Astrocyte (in vitro differentiated cells and primary cell): ENCODE data around the gene TMEM127. TPM values are rescaled to one million over a fixed set of nuclear protein-coding genes. Genes with fewer than 3 reads are reported as not detected.
A peak's percentile ranks its signal among the peaks of the same experiment; 100 is the strongest.

Experiments
- DNase-seq: peaks from one replicate; pipeline ENCODE4 v3.0.0-alpha.2; 2010; ENCODE audit warnings: low read depth
- FAIRE-seq: peaks from 2 replicates; lab custom pipeline; 2011; peaks lifted over from hg19 to GRCh38; lab: Jason Lieb, UNC
- H2AFZ ChIP-seq: 2 replicates; pipeline ENCODE4 v1.6.0; 2012; ENCODE audit warnings: low read depth, low read length, inconsistent platforms
- H3K27ac ChIP-seq: 2 replicates; pipeline ENCODE4 v1.5.1; 2011; ENCODE audit warnings: low read depth, low read length, inconsistent platforms
- H3K27me3 ChIP-seq: 2 replicates; pipeline ENCODE4 v1.6.0; 2011; ENCODE audit warnings: low read length, inconsistent platforms; ENCODE audit not compliant: insufficient read depth
- H3K36me3 ChIP-seq: 2 replicates; pipeline ENCODE4 v1.5.1; 2011; ENCODE audit warnings: low read length, inconsistent platforms; ENCODE audit not compliant: insufficient read depth
- H3K4me1 ChIP-seq: 2 replicates; pipeline ENCODE4 v1.5.1; 2011; ENCODE audit warnings: low read length, inconsistent platforms; ENCODE audit not compliant: insufficient read depth
- H3K4me2 ChIP-seq: 2 replicates; pipeline ENCODE4 v1.6.0; 2012; ENCODE audit warnings: low read length, inconsistent platforms
- H3K4me3 ChIP-seq: 2 replicates; pipeline ENCODE4 v1.5.1; 2011; ENCODE audit warnings: low read depth, mild to moderate bottlenecking, low read length, inconsistent platforms; ENCODE audit not compliant: insufficient read depth
- H3K79me2 ChIP-seq: 2 replicates; pipeline ENCODE4 v1.6.0; 2012; ENCODE audit warnings: mild to moderate bottlenecking, low read length, inconsistent platforms; ENCODE audit not compliant: insufficient read depth
- H3K9ac ChIP-seq: 2 replicates; pipeline ENCODE4 v1.6.0; 2012; ENCODE audit warnings: mild to moderate bottlenecking, low read length, inconsistent platforms
- H3K9me3 ChIP-seq: 2 replicates; pipeline ENCODE4 v1.5.1; 2012; ENCODE audit warnings: low read depth, mild to moderate bottlenecking, low read length, inconsistent platforms; ENCODE audit not compliant: insufficient read depth
- H4K20me1 ChIP-seq: 2 replicates; pipeline ENCODE4 v1.6.0; 2012; ENCODE audit warnings: low read length, inconsistent platforms; ENCODE audit not compliant: insufficient read depth
- H3K27ac Mint-ChIP-seq: one replicate; pipeline ENCODE4 v1.8.0; 2021; ENCODE audit warnings: mild to moderate bottlenecking, mixed read lengths; ENCODE audit not compliant: unreplicated experiment
- H3K27me3 Mint-ChIP-seq: one replicate; pipeline ENCODE4 v1.8.0; 2021; ENCODE audit warnings: low read depth, mixed read lengths; ENCODE audit not compliant: unreplicated experiment
- H3K36me3 Mint-ChIP-seq: one replicate; pipeline ENCODE4 v1.8.0; 2021; ENCODE audit warnings: low read depth, mixed read lengths; ENCODE audit not compliant: unreplicated experiment
- H3K4me1 Mint-ChIP-seq: one replicate; pipeline ENCODE4 v1.8.0; 2021; ENCODE audit warnings: low read depth, mixed read lengths; ENCODE audit not compliant: unreplicated experiment
- H3K4me3 Mint-ChIP-seq: one replicate; pipeline ENCODE4 v1.8.0; 2021; ENCODE audit warnings: mild to moderate bottlenecking, moderate library complexity, mixed read lengths; ENCODE audit not compliant: unreplicated experiment
- H3K9me3 Mint-ChIP-seq: one replicate; pipeline ENCODE4 v1.8.0; 2021; ENCODE audit warnings: mild to moderate bottlenecking, mixed read lengths; ENCODE audit not compliant: unreplicated experiment
- EZH2 ChIP-seq: IDR thresholded peaks from 2 replicates; pipeline ENCODE4 v1.6.1; 2012; ENCODE audit warnings: mild to moderate bottlenecking, low read length, inconsistent platforms; ENCODE audit not compliant: insufficient read depth
- total RNA-seq: library from RNA; stranded (reverse); gene quantifications from 2 replicates; pipeline ENCODE4 v1.2.1, GENCODE V29; 2021
- TF ChIP-seq, protein P1 (sequence below): IDR thresholded peaks from 2 replicates; pipeline ENCODE4 v1.5.1; 2011; ENCODE audit warnings: low read depth, mild to moderate bottlenecking, inconsistent platforms, low read length, moderate library complexity; ENCODE audit not compliant: insufficient read depth

TMEM127 gene
- total RNA-seq, 1 donor from 2014 or later, result 41.7 TPM

DNA sequence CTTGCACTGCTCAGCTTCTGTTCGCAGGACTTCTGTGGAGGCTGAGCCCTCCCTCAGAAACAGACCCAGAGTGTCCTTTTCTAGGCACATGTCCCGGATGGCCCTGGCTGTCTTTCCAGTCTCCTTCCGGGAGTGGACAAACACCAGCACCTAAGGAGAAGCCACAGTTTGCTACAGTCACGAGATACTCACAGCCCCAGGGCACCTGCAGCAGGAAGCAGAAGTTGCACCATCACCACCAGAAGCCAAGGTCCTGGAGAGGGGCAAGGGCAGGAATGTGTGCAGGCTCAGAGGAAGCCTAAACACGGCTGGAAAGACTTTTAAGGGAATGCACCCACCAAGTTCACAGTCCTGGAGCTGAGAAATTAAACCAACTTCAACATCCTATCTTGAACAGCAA is 26.0 kb upstream of the TMEM127 start:
- Histone ChIP-seq H4K20me1 (peaks cover 12% of the 10 kb centered on the region), H3K27ac (no peak overlapping the region), H3K27me3 (no peaks in the 10 kb centered on the region), H3K9me3 (no peaks in the 10 kb centered on the region), H2AFZ (no peak overlapping the region), H3K79me2 (no peaks in the 10 kb centered on the region), H3K4me3 (no peak overlapping the region), H3K9ac (no peak overlapping the region), H3K4me2 (no peak overlapping the region), H3K4me1 (no peaks in the 10 kb centered on the region), H3K36me3 (peaks cover 86% of the 10 kb centered on the region)
- FAIRE-seq (no peak), DNase-seq (no peak)
- Mint-ChIP-seq H3K9me3 (no peaks in the 10 kb centered on the region), H3K4me1 (no peaks in the 10 kb centered on the region), H3K36me3 (peaks cover 20% of the 10 kb centered on the region), H3K27ac (no peak overlapping the region), H3K27me3 (no peaks in the 10 kb centered on the region), H3K4me3 (no peak overlapping the region)
- no peak for TF ChIP-seq EZH2
- TF ChIP-seq, protein P1, sequence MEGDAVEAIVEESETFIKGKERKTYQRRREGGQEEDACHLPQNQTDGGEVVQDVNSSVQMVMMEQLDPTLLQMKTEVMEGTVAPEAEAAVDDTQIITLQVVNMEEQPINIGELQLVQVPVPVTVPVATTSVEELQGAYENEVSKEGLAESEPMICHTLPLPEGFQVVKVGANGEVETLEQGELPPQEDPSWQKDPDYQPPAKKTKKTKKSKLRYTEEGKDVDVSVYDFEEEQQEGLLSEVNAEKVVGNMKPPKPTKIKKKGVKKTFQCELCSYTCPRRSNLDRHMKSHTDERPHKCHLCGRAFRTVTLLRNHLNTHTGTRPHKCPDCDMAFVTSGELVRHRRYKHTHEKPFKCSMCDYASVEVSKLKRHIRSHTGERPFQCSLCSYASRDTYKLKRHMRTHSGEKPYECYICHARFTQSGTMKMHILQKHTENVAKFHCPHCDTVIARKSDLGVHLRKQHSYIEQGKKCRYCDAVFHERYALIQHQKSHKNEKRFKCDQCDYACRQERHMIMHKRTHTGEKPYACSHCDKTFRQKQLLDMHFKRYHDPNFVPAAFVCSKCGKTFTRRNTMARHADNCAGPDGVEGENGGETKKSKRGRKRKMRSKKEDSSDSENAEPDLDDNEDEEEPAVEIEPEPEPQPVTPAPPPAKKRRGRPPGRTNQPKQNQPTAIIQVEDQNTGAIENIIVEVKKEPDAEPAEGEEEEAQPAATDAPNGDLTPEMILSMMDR, result no peak

DNA sequence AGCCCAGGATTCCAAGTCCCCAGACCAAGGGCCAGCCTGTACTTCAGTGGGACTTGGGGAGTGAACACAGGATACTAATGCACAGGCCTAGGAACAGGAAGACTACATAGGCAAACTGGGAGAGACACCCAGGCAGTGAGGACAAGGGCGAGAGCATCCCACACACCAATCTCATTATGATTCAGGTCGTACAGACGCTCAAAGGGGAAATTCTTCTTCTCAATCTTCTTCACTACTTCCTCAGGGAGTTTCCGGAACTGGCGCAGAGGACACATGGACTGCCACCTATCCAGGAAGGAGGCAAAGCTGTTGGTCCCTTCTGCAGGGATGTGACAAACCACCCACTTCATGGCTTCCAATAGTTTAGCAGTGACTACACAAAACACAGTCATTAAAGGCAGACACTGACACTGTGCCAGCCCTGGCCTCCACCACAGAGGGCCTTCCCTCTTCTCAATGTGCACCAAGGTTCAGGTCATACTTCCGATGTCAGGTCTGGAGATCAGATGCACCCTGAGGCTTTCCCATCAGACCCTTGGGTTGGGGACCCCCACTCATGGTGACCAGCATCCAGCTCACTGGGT is 21.6 kb upstream of the TMEM127 start:
- peaks cover 21% of the 10 kb centered on the region for H3K36me3 Mint-ChIP-seq
- no peaks in the 10 kb centered on the region for H3K9me3 Mint-ChIP-seq
- no peak for FAIRE-seq
- no peak overlapping the region for H3K9ac ChIP-seq
- no peaks in the 10 kb centered on the region for H3K9me3 ChIP-seq
- H3K27me3 ChIP-seq, result no peaks in the 10 kb centered on the region
- no peak overlapping the region for H3K4me3 ChIP-seq
- DNase-seq, result no peak
- no peak overlapping the region for H3K4me2 ChIP-seq
- no peaks in the 10 kb centered on the region for H3K27me3 Mint-ChIP-seq
- TF ChIP-seq, protein P1, result no peak
- no peak for TF ChIP-seq EZH2
- no peaks in the 10 kb centered on the region for H3K4me1 Mint-ChIP-seq
- H4K20me1 ChIP-seq, result peaks cover 14% of the 10 kb centered on the region
- H3K4me1 ChIP-seq, result no peaks in the 10 kb centered on the region
- H2AFZ ChIP-seq, result no peak overlapping the region
- no peaks in the 10 kb centered on the region for H3K79me2 ChIP-seq
- no peak overlapping the region for H3K27ac Mint-ChIP-seq
- H3K36me3 ChIP-seq, result peaks cover 92% of the 10 kb centered on the region
- peak overlapping the region; percentile 16 for H3K4me3 Mint-ChIP-seq
- H3K27ac ChIP-seq, result no peak overlapping the region

DNA sequence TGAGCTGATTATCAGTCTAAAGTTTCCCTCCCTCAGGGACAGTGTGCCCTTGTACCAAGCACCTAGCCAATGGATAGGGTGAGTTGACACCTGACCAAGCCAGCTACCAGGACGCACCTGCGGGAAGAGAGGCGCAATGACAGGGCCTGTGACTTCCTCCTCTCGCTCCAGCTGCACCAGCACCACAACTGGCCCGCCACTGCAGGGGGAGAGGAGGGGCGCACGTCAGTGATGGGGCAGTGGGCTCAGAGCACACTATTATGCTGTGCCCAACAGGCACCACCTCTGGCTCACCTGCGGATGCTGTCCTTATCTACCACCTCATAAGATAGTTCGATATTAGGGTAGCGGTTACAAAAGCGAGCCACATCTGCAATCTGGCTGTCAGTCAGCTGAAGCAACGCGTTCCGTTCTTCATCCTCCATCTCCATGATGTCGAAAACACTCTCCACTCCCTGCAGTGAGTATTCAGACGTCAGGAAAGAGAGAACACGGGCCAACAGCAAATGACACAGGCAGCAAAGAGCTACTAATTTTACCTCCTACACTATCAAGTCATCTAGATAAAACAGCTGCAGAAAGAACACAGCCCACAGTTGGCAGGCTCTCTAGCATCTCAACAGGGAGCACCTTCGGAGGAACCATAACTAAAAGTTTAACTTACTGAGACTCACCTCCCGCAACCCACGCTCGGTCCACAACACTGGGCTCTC is 11.1 kb upstream of the TMEM127 start:
- Histone ChIP-seq H3K27ac (no peak overlapping the region), H3K4me1 (no peaks in the 10 kb centered on the region), H3K79me2 (no peaks in the 10 kb centered on the region), H3K9ac (no peak overlapping the region), H3K4me2 (no peak overlapping the region), H3K27me3 (no peaks in the 10 kb centered on the region), H2AFZ (no peak overlapping the region), H4K20me1 (peaks cover 4% of the 10 kb centered on the region), H3K4me3 (no peak overlapping the region), H3K36me3 (peaks cover 59% of the 10 kb centered on the region), H3K9me3 (no peaks in the 10 kb centered on the region)
- Mint-ChIP-seq H3K36me3 (peaks cover 12% of the 10 kb centered on the region), H3K9me3 (no peaks in the 10 kb centered on the region), H3K4me3 (no peak overlapping the region), H3K27me3 (no peaks in the 10 kb centered on the region), H3K4me1 (peaks cover 9% of the 10 kb centered on the region), H3K27ac (no peak overlapping the region)
- no peak for FAIRE-seq
- no peak for TF ChIP-seq EZH2
- TF ChIP-seq, protein P1, result no peak
- no peak for DNase-seq
